NCI-H510A treated with DMSO at 0.1 percent for 48 hours (cell line): Measurements from ENCODE around the gene PYGB.
"Not testable (repeated sequence)": the region's sequence is repeated elsewhere in the genome, so short reads cannot be mapped to it uniquely, and the experiment has no call there.

Experiments used
- DNase-seq: peaks from one replicate; lab custom pipeline; 2025; lab: John Stamatoyannopoulos, UW

The PYGB gene

DNA sequence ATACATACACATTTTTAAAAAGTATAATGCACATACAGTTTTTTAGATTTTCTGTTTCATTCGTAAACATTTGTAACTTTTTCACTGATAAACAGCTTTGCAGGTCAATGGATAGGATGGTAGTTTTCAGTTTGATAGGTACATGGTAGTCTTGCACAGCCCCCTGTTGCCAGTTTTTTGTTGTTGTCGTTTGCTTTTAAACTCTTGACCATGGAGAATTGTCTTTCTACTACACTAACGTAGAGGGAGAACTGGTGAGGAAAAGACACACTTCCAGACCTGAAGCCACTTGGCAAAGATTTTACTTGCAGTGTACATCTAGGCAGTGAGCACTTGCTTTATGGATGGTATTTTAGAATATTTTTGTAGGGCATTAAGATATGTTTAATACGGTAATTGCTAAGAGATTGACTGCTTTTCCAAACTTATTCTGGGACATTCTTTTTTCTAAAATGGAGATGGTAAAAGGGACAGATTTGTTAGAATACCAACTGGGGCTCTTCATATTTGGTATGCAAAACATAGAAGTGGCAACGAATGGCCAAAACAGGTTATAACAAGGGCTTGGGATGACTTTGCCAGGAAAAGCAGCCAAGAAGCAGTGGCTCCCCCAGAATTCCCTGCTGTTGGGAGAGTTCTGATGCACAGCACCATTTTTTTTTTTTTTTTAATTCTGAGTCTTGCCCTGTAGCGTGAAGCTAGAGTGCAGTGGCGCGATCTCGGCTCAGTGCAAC lies 1.5 kb downstream of the PYGB start:
- DNase-seq = no peak

DNA sequence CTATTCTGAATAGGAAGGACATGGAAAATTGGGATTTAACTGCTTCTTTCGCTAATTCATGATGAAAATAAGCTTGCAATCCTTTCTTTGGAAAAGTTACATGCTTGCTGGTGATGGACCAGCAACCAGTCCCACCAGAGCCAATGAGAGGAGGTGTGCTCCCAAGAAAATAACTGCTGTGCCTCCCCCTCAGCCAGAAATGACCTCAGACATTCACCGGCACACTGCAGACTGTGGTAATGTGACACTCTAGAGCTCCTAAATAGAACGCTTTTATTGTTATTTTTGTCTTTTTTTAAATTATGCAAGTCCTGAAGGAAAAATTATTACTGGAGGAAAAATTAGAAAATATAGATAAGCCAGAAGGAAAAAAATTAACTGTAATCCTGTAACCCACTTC lies 2.6 kb downstream of the PYGB start:
- no peak for DNase-seq

DNA sequence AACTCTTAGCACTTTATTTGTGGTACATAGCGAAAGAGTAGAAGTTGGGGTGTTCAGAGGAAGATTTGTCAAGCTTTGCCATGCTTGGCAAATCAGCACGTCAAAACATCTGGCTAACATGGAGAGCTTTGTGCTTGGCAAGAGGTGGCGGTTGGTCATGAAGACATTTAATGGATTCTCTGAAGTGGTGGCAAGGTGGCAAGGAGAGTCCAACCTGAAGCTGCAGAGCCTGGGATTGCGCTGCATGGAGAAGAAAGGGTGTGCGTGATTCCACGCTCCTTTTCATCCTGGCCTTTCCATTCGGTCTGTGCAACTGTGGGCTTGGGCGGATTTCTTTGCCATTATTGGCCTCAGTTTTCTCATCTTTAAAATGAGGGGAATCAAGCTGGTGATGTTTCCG lies 3.1 kb downstream of the PYGB start:
- DNase-seq = no peak

GRCh38 chr20:25251558-25251957 lies 3.7 kb downstream of the PYGB start:
- DNase-seq = no peak

DNA sequence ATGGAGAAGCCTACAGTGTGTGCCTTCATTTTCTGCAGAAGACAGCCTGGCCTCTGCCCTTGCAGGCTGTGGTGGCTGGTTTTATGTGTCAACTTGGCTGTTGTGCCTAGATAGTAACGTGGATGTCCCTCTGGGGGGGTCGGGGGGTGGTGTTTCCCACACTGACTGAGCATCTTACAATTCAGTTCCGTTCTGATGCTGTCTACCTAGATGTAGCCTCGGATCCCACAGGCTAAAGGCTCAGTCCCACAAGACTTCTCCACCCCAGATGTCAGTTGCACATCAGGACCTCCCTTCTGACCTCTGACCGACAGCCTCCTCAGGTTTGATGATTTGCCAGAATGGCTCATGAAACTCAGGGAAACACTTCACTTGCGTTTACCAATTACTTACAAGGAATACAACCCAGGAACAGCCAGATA lies 4.4 kb downstream of the PYGB start:
- no peak for DNase-seq

GRCh38 chr20:25252686-25253421 lies 5.0 kb downstream of the PYGB start:
- peak; percentile 25 for DNase-seq

GRCh38 chr20:25253606-25254275 lies 5.9 kb downstream of the PYGB start:
- DNase-seq = no peak

- DNase-seq = no peak
Observed at GRCh38 chr20:25254571-25254970, 6.7 kb downstream of the PYGB start.

- DNase-seq = no peak
Observed at GRCh38 chr20:25254986-25255680, 7.2 kb downstream of the PYGB start.

DNA sequence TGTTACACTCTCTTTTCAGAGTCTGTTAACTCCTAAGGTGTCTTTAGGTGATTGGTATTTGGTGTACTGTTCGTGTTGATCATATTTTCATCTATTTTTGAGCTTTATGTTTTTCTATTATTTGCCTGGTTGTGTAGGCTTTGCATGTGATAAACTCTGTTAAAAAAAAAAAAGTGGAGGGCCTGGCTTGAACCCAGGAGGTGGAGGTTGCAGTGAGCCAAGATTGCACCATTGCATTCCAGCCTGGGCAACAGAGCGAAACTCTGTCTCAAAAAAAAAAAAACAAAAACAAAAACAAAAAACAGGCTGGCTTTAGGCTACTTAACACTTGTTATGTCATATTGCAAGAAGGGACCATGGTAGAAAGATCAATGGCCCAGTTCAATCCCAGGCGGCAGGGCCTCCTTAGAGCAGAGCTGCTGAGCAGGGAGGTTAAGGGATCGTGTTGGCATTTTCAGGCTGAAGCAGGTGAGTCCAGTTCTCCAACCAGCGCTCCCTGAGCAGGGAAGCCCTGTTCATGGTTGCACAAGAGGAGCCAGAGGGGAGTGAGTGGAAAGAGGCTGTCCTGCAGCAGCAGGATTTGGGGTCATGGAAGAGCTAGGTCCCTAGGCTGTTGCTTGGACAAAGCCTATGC lies 8.5 kb downstream of the PYGB start:
- no peak for DNase-seq

- DNase-seq = no peak
Observed at GRCh38 chr20:25257130-25257529, 9.2 kb downstream of the PYGB start.

- peak; percentile 82 for DNase-seq
Observed at GRCh38 chr20:25257756-25258475, 10.0 kb downstream of the PYGB start.

GRCh38 chr20:25258476-25258805 lies 10.6 kb downstream of the PYGB start:
- no peak for DNase-seq

DNA sequence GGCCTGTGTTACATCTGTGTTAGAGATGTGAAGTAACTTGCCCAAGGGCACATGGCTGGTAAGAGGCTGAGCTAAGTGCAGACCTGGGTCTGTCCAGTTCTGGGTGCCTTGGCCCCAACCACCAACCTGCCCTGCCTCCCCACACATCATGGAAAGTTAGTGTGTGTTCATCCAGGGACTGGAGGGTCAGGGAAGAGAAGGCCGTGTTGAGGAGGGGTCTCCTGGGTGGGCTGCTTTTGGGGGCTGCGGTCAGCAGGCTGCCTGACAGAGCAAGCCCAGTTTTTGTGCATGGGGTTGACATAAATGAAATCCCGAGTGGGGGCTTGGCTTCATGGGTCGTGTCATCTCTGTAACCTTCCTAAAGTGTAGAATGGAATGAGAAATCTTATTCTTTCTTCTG lies 10.9 kb downstream of the PYGB start:
- DNase-seq = no peak

- no peak for DNase-seq
Observed at GRCh38 chr20:25259358-25259757, 11.5 kb downstream of the PYGB start.

GRCh38 chr20:25259788-25260254 lies 11.9 kb downstream of the PYGB start:
- no peak for DNase-seq

- DNase-seq = not testable (repeated sequence)
Observed at GRCh38 chr20:25260770-25261437, 13.0 kb downstream of the PYGB start.

DNA sequence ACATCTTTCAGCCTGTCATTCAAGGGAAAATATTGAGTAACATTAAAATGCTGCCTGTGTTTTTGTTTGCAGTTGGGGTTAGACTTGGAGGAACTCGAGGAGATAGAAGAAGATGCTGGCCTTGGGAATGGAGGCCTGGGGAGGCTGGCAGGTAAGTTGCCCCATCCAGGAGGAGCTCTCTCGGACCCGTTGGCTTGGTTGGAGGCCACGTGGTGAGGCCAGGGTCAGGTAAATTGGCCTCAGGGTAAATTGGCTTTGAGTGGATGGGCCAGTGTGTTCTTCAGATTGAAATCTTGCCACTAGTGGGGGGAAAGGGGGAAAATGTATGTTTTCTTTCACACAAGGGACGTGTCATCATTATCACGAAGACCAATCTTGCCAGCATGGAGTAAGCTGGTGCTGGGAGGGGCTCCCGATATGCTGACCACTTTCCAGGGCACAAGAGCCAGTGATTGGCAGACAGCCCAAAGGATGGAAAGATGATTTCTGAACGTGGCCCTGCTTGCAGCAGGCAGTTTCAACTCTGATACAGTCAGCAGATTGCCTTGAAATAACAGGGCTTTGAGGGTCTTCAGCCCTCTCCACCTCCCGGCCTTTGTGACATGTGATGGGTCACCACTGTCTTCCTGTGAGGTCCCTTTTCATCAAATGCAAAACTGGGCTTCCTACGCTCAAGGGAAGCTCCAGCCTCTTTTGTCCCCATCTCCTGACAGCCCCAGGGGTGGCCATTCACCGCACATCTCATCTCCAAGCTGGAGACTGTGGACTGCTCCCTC lies 21.4 kb downstream of the PYGB start:
- DNase-seq = no peak

- DNase-seq = no peak
Observed at GRCh38 chr20:25269833-25270170, 21.9 kb downstream of the PYGB start.

DNA sequence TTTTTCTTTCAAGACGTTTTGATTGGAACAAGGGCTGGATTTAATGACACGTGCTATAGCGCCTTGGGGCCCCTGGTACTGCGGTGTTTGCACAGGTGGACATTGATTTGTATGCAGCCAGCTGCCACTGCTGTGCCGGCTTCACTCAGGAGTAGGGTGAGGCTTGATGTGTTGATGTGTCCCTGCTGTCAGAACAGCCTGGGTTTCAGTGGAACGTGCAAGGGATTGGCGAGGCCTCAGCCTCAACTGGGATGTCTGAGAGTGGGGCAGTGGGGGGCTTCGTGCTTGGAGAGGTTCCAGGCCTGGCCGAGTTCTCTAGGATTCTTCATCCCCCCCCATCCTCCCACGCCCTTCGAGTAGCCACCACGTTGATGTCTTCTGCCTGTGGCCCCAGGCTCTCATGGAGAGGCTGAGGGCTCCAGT lies 23.0 kb downstream of the PYGB start:
- peak; percentile 92 for DNase-seq
